COLO668 (cell line): ENCODE data around the gene SLC12A3.
"Not testable (repeated sequence)": the region's sequence is repeated elsewhere in the genome, so short reads cannot be mapped to it uniquely, and the experiment has no call there.

Source experiments
- DNase-seq: peaks from one replicate; lab custom pipeline; 2025; ENCODE audit not compliant: unreplicated experiment; lab: John Stamatoyannopoulos, UW

SLC12A3 gene

DNA sequence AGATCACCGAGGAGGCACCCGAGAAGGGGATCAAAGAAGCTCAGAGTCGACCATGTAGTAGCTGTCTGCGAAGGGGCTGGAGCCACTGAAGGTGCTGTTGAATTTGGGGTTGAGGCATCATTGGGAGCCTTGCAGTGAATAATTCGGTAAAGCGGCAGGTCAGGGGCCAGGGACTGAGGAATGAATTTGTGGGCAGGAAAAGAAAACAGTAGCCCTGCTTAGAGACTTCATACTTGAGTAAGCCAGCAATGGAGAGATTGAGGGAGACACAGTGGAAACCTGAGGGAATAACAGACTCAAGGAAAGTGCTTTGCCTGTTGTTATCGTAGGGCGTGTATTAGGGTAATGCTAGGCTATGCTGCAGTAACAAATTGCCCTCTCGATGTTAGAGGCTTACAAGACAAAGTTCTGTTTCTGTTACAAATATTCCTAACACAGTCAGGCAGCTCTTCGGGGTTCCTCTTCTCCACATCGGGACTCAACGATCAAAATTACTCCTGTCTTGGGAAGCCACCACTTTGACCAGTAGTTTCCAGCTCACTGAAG, 53.5 kb downstream of the SLC12A3 start:
- DNase-seq = no peak

- DNase-seq = no peak
These were observed 54.2 kb downstream of the SLC12A3 start for GRCh38 chr16:56919099-56919800.

GRCh38 chr16:56921571-56921970, 56.6 kb downstream of the SLC12A3 start:
- no peak for DNase-seq

DNA sequence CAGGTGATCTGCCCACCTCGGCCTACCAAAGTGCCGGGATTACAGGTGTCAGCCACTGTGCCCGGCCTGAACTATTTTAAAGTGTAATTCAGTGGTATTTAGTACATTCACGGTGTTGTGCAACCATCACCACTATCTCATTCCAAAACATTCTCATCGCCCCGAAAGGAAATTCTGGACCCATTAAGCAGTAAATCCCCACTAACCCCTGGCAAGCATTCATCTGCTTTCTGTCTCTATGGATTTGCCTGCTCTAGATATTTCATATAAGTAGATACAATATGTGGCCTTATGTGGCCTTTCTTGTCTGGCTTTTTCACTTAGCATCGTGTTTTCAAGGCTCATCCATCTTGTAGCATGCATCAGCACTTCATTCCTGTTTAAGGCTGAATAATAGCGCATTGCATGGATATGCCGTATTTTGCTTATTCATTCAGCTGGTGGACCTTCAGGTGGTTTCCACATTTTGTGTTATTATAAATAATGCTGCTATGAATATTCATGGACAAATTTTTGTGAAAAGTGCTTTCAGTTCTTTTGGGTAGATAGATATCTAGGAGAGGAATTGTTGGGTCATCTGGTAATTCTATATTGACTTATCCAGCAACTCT, 58.6 kb downstream of the SLC12A3 start:
- DNase-seq = no peak

DNA sequence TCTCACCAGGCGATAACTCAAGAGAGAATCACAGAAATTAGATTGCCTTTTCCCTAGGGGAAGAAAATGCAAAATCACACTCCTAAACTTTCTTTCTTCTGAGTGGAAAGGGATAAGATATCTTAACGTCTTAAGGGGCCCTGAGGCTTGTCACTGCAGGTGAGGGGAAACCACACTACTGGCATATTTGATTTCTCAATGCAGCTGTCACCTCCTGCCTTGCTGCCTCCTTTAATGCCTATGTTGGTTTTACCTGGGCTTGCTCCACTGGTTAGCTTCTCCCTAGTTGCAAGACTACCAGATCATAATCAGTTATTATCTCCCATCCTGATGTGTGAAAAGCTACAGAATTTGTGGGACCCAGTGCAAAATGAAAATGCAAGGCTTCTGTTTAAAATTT, 62.5 kb downstream of the SLC12A3 start:
- DNase-seq = no peak

DNA sequence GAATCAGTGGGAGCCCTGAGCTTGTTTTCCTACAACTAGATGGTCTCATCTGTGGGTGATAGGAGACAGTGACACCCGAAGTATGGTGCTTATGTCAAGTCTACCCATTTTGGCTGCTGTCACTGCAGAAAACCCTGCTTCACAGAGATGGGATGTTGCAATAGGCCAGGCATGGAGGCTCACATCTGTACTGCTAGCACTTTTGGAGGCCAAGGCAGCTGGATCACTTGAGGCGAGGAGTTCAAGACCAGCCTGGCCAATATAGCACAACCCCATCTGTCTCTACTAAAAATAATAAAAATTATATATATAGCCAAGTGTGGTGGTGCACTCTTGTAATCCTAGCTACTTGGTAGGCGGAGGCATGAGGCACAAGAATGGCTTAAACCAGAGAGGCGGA, 64.6 kb downstream of the SLC12A3 start:
- no peak for DNase-seq

- peak; percentile 54 for DNase-seq
These were observed 65.7 kb downstream of the SLC12A3 start for GRCh38 chr16:56930486-56931270.

GRCh38 chr16:56931271-56931891, 66.4 kb downstream of the SLC12A3 start:
- DNase-seq = no peak

DNA sequence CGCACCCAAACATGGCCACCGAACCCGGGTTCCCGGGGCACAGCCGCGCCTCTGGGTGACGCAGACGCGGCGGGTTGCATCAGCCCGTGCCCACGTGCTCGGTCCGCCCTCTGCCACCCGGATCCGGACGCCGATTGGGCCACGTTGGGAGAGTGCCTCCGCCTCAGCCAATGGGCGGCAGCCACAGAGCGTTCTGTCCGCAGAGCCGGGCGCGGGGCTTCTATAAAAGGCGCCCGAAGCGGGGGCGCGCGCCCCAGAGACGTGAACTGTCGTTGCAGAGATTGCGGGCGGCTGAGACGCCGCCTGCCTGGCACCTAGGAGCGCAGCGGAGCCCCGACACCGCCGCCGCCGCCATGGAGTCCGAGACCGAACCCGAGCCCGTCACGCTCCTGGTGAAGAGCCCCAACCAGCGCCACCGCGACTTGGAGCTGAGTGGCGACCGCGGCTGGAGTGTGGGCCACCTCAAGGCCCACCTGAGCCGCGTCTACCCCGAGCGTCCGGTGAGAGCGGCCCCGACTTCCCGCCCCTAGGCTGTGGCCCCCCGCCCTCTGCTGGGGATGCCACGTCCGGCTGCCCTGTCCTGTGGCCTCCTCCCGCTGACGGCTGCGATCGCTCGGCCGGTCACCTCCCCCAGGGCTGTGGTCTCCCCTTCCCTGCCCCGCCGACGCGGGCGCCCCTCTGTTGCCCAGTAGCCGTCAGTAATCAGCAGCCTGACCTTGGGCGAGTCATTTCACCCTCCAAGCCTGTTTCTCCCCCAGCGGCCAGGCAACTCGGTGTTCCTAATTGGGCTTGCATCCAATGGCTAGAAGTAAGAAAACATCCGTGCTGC, 67.1 kb downstream of the SLC12A3 start, which contains the start of gene HERPUD1:
Gene HERPUD1 (plus strand): TSS at position 251 of the 829 bp plus-strand sequence. CDS start 103 bp downstream, at position 354.
- peak; percentile 98 for DNase-seq

DNA sequence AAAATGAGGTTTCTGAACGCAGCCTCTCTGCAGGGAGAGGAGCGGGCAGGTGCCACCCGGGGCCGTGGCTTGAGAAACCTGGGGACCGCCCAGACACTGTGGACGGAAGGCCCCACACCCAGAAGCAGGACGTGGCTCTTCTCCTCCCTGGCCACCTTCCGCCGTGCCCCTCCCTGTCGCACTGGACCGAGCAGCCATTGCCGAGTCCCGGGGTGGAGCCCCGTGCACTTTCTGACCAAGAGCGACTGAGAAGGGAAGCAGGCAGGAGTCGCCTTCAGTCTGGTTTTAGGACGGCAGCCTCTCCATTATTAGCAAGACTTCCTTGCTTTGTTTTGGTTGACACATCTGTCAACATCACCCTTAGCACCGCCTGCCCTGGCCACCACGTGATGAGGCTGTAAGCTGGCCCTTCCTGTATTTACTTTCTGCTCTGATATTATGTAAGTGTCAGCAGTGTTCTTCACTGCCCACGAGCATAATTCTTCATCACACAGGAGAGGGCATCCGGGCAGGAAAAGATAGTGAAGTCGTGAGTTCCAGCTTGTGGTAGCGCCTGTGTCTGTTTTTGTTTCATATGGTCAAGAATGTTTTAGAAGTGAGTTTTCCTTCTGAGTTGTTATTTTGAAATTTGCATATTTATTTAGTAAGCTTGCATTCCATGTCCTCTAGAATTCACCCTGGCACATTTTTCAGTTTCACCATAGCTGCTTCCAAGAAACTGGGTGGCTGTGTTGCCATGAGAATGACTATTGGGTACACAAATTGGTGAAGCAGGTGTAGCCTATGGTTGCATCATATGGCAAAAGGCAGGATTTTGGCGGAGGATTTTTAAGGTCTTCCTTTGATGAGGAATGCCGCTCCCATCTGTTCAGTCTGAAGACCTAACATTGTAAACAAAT, 68.0 kb downstream of the SLC12A3 start:
- peak; percentile 72 for DNase-seq

- DNase-seq = no peak
These were observed 69.0 kb downstream of the SLC12A3 start for GRCh38 chr16:56933828-56934598.

GRCh38 chr16:56934599-56935145, 69.7 kb downstream of the SLC12A3 start:
- not testable (repeated sequence) for DNase-seq

GRCh38 chr16:56935201-56935600, 70.2 kb downstream of the SLC12A3 start:
- DNase-seq = no peak

- DNase-seq = no peak
These were observed 71.5 kb downstream of the SLC12A3 start for GRCh38 chr16:56936491-56936890.

- DNase-seq = no peak
These were observed 71.9 kb downstream of the SLC12A3 start for GRCh38 chr16:56936950-56937349.

DNA sequence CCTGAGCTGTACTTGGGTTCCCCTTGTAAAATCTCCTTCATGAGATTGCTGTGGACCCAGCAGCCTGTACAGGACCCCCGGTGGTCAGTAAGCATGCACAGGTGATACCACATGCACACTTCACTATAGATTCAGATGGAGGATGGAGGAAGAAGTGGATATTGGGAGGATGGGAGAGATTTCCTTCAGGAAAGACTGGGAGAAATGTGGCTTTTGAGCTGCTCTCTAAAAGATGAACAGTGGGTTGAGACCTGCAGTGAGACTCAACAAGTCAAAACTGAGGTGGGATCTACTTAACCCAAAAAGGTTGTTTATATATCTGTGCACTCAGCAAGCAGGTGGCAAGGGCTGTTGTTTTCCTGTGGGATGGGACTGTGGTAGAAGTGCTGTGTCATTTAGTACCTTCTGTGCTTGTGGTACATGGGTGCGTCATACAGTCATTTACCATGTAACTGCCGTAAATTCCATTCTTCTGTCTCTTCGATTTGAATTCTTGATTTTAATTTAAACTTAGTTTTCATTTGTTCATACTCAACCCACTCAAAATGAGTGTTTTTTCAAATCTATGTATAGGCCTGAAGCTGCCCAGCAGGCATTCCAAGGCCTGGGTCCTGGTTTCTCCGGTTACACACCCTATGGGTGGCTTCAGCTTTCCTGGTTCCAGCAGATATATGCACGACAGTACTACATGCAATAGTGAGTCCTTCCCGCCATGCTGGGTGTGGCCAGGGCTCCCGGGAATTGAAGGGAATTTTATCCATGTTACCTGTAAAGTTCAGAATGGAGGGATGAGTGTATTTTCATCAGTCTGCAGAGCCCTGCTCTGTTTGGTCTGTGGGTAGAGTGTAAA, 73.9 kb downstream of the SLC12A3 start:
- DNase-seq = no peak

GRCh38 chr16:56939801-56940200, 74.8 kb downstream of the SLC12A3 start:
- peak; percentile 9 for DNase-seq
